Endothelial cell (in vitro differentiated cells): Measurements from ENCODE around the gene FEM1C. TPM values are rescaled to one million over a fixed set of nuclear protein-coding genes. Genes with fewer than 3 reads are reported as not detected.

ENCODE experiments used
- DNase-seq: peaks from one replicate; pipeline ENCODE4 v3.0.0; 2021; ENCODE audit warnings: low spot score
- H3K27ac Mint-ChIP-seq: one replicate; pipeline ENCODE4 v1.8.0; 2021; ENCODE audit warnings: mixed read lengths, inconsistent platforms; ENCODE audit not compliant: unreplicated experiment
- H3K27me3 Mint-ChIP-seq: one replicate; pipeline ENCODE4 v1.8.0; 2021; ENCODE audit warnings: mild to moderate bottlenecking, moderate library complexity, mixed read lengths, inconsistent platforms; ENCODE audit not compliant: unreplicated experiment
- H3K36me3 Mint-ChIP-seq: one replicate; pipeline ENCODE4 v1.8.0; 2021; ENCODE audit warnings: mild to moderate bottlenecking, low read depth, mixed read lengths, inconsistent platforms; ENCODE audit not compliant: unreplicated experiment
- H3K4me1 Mint-ChIP-seq: one replicate; pipeline ENCODE4 v1.8.0; 2021; ENCODE audit warnings: mild to moderate bottlenecking, mixed read lengths, inconsistent platforms; ENCODE audit not compliant: unreplicated experiment
- H3K4me3 Mint-ChIP-seq: one replicate; pipeline ENCODE4 v1.8.0; 2021; ENCODE audit warnings: mild to moderate bottlenecking, mixed read lengths, inconsistent platforms; ENCODE audit not compliant: unreplicated experiment
- H3K9me3 Mint-ChIP-seq: one replicate; pipeline ENCODE4 v1.8.0; 2021; ENCODE audit warnings: mixed read lengths, inconsistent platforms; ENCODE audit not compliant: unreplicated experiment
- CTCF ChIP-seq: fragments of 200-600 bp; sonication (generic); IDR thresholded peaks from one replicate; pipeline ENCODE4 v1.5.0; 2021; ENCODE audit warnings: antibody characterized with exemption; ENCODE audit not compliant: unreplicated experiment
- total RNA-seq: library from RNA; stranded (reverse); fragmentation: NEBNext Ultra II Directional; extraction: Animal tissue kit (Norgen Biotek cat#: 25700); gene quantifications from one replicate; pipeline ENCODE4 v1.2.1, GENCODE V29; 2021; ENCODE audit not compliant: unreplicated experiment

FEM1C gene
- total RNA-seq, 1 donor from 2014 or later = 16.8 TPM

GRCh38 chr5:115544043-115544435 is 536 bp downstream of the FEM1C start:
- Mint-ChIP-seq H3K4me3 (peak overlapping the region; percentile 98), H3K4me1 (peaks cover 40% of the 10 kb centered on the region), H3K9me3 (peaks cover 6% of the 10 kb centered on the region), H3K36me3 (peaks cover 26% of the 10 kb centered on the region), H3K27ac (peak overlapping the region; percentile 95), H3K27me3 (peaks cover 12% of the 10 kb centered on the region)
- peak; percentile 34 for DNase-seq
- no peak for TF ChIP-seq CTCF

- Mint-ChIP-seq H3K36me3 (peaks cover 32% of the 10 kb centered on the region), H3K27ac (peak overlapping the region; percentile 95), H3K4me1 (peaks cover 43% of the 10 kb centered on the region), H3K27me3 (peaks cover 14% of the 10 kb centered on the region), H3K4me3 (peak overlapping the region; percentile 98), H3K9me3 (peaks cover 6% of the 10 kb centered on the region)
- no peak for DNase-seq
- no peak for TF ChIP-seq CTCF
Measured at GRCh38 chr5:115543365-115544042, 1.1 kb downstream of the FEM1C start.

GRCh38 chr5:115542651-115543364 is 1.8 kb downstream of the FEM1C start:
- Mint-ChIP-seq H3K36me3 (peaks cover 37% of the 10 kb centered on the region), H3K4me1 (peaks cover 46% of the 10 kb centered on the region), H3K4me3 (peak overlapping the region; percentile 98)

GRCh38 chr5:115542086-115542485 is 2.5 kb downstream of the FEM1C start:
- TF ChIP-seq CTCF = no peak
- Mint-ChIP-seq H3K4me1 (peaks cover 49% of the 10 kb centered on the region), H3K27me3 (peaks cover 14% of the 10 kb centered on the region), H3K4me3 (peak overlapping the region; percentile 98), H3K9me3 (peaks cover 6% of the 10 kb centered on the region), H3K27ac (peak overlapping the region; percentile 95), H3K36me3 (peaks cover 41% of the 10 kb centered on the region)
- no peak for DNase-seq

More at GRCh38 chr5:115542651-115543364, 1.8 kb downstream of the FEM1C start:
- no peak for TF ChIP-seq CTCF
- DNase-seq = no peak
- H3K9me3 Mint-ChIP-seq = peaks cover 6% of the 10 kb centered on the region
- peak overlapping the region; percentile 95 for H3K27ac Mint-ChIP-seq
- peaks cover 14% of the 10 kb centered on the region for H3K27me3 Mint-ChIP-seq

- peaks cover 51% of the 10 kb centered on the region for H3K4me1 Mint-ChIP-seq
- H3K9me3 Mint-ChIP-seq = peaks cover 6% of the 10 kb centered on the region
- no peak for DNase-seq
- H3K27me3 Mint-ChIP-seq = peaks cover 14% of the 10 kb centered on the region
- TF ChIP-seq CTCF = no peak
- H3K4me3 Mint-ChIP-seq = peak overlapping the region; percentile 98
- H3K27ac Mint-ChIP-seq = peak overlapping the region; percentile 70
- peaks cover 44% of the 10 kb centered on the region for H3K36me3 Mint-ChIP-seq
Measured at GRCh38 chr5:115541611-115542010, 3.0 kb downstream of the FEM1C start.
